GM18907 (cell line): ENCODE measurements around the gene CHKA.

Experiments
- ATAC-seq: cut with Tn5 transposase; IDR thresholded peaks from one replicate; pipeline ENCODE4 v1.9.1; 2021; ENCODE audit warnings: mild to moderate bottlenecking, moderate library complexity; ENCODE audit not compliant: unreplicated experiment

CHKA gene

GRCh38 chr11:68048681-68049508, 72.3 kb downstream of the CHKA start:
- ATAC-seq, result no peak

- ATAC-seq, result no peak
These were observed 73.5 kb downstream of the CHKA start for GRCh38 chr11:68047437-68048290.

GRCh38 chr11:68044898-68045351, 76.3 kb downstream of the CHKA start:
- no peak for ATAC-seq

- ATAC-seq, result no peak
These were observed 76.9 kb downstream of the CHKA start for GRCh38 chr11:68044145-68044813.

- no peak for ATAC-seq
These were observed 77.6 kb downstream of the CHKA start for GRCh38 chr11:68043349-68044144.

GRCh38 chr11:68043029-68043348, 78.2 kb downstream of the CHKA start:
- ATAC-seq, result no peak

GRCh38 chr11:68042219-68043028, 78.8 kb downstream of the CHKA start:
- ATAC-seq, result no peak

GRCh38 chr11:68041617-68042218, 79.5 kb downstream of the CHKA start:
- ATAC-seq, result no peak

GRCh38 chr11:68040957-68041591, 80.1 kb downstream of the CHKA start:
- ATAC-seq, result no peak

GRCh38 chr11:68040101-68040956, 80.9 kb downstream of the CHKA start:
- ATAC-seq, result peak; percentile 50

GRCh38 chr11:68039526-68040086, 81.6 kb downstream of the CHKA start:
- ATAC-seq, result no peak

GRCh38 chr11:68038718-68039525, 82.3 kb downstream of the CHKA start, which contains the start of gene TCIRG1:
TSS of gene TCIRG1 (plus strand) at chr11:68039025. CDS start at chr11:68041272, 2,247 bp downstream.
- ATAC-seq, result no peak

- no peak for ATAC-seq
These were observed 82.9 kb downstream of the CHKA start for GRCh38 chr11:68038226-68038717.

- no peak for ATAC-seq
These were observed 83.6 kb downstream of the CHKA start for GRCh38 chr11:68037411-68038225.

GRCh38 chr11:68036717-68037239, 84.4 kb downstream of the CHKA start:
- ATAC-seq, result no peak
